ENCODE measurements around the gene CLDN15. TPM values are rescaled to one million over a fixed set of nuclear protein-coding genes. Genes with fewer than 3 reads are reported as not detected.

Gene CLDN15
- total RNA-seq, 4 donors from 2014 or later: 6.7 to 19.8 (median 12.5) TPM

DNA sequence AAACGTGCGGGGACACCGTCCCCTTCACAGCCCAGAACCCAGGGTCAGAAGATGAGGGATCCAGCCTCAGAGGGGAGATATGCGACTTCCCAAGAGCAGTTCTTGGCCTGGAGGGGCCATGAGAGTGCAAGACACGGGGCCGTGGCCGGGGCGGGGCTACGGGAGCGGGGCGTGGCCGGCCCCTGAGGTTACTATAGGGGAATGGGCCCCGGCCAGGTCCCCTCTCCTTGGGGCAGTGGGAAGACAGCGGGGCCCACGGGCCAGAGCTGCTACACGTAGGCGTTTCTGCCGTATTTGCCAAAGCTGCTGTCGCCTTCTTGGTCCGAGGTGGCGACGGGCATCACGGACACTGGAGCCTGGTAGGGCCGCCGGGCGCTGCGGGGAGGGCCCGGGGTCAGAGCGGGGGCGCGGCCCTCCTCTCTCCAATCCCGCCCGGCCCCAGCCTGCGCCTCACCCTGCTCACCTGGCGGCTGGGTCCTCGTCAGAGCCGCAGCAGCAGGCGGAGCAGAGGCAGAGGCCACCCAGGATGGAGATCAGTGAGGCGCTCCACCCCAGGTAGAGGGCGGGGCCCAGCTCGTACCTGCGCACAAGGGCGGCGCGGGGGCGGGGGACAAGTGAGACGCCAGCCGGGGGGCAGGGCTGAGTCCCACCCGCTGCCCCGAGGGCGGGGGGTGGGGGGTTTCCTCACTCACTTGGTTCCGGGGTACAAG lies 5.3 kb downstream of the CLDN15 start:
- Histone ChIP-seq H3K4me3 (peak overlapping the region; percentile 50), H3K4me1 (peaks cover 17% of the 10 kb centered on the region), H3K27me3 (no peaks in the 10 kb centered on the region), H3K9me3 (no peaks in the 10 kb centered on the region), H3K27ac (peak overlapping the region; percentile 48), H3K36me3 (peaks cover 33% of the 10 kb centered on the region)
- DNase-seq (ENCODE audit: low spot score in 2 of 2): no peak
- WGBS: 35% methylated on average over 12 of the region's 52 CpGs
- no peak for TF ChIP-seq POLR2AphosphoS5 (IDR thresholded peaks at IDR 0.05)
- no peak for TF ChIP-seq POLR2A (IDR thresholded peaks at IDR 0.05)
- no peak for TF ChIP-seq EP300 (IDR thresholded peaks at IDR 0.05)
- no peak for TF ChIP-seq CTCF (IDR thresholded peaks at IDR 0.05)

DNA sequence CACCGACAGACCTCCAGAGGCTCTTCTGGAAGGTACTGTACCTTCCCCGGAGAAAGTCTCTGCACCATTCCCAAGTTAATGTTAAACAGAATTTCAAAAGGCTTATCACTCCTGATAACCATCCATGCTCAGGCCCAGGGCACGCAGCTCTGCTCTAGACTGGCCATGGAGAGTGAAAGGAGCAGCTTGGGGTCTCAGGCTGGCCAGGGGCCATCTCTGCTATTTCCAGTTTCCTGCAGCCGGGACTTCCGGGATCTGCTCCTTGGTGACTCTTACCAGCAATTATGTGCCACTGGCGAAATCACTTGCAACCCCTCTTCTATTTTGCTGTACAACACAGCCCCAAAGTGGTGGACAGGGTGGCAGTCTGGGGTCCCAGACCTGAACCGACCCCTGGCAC lies 6.0 kb downstream of the CLDN15 start:
- H3K27me3 ChIP-seq: no peaks in the 10 kb centered on the region
- WGBS: 82% methylated on average over 5 of the region's 7 CpGs
- no peak for TF ChIP-seq POLR2AphosphoS5 (IDR thresholded peaks at IDR 0.05)
- no peak for TF ChIP-seq POLR2A (IDR thresholded peaks at IDR 0.05)
- no peak for TF ChIP-seq CTCF (IDR thresholded peaks at IDR 0.05)
- TF ChIP-seq EP300 (IDR thresholded peaks at IDR 0.05): no peak
- H3K9me3 ChIP-seq: no peaks in the 10 kb centered on the region
- no peak for DNase-seq (ENCODE audit: low spot score in 2 of 2)
- H3K4me3 ChIP-seq: peak overlapping the region; percentile 50
- H3K4me1 ChIP-seq: peaks cover 15% of the 10 kb centered on the region
- H3K36me3 ChIP-seq: peaks cover 31% of the 10 kb centered on the region
- H3K27ac ChIP-seq: no peak overlapping the region

GRCh38 chr7:101226721-101227120 lies 10.9 kb downstream of the CLDN15 start:
- H3K27ac ChIP-seq: no peak overlapping the region
- peaks cover 60% of the 10 kb centered on the region for H3K36me3 ChIP-seq
- H3K9me3 ChIP-seq: no peaks in the 10 kb centered on the region
- TF ChIP-seq POLR2A (IDR thresholded peaks at IDR 0.05) (no peak), CTCF (IDR thresholded peaks at IDR 0.05) (no peak), POLR2AphosphoS5 (IDR thresholded peaks at IDR 0.05) (no peak)
- DNase-seq (ENCODE audit: low spot score in 2 of 2): no peak
- no peaks in the 10 kb centered on the region for H3K27me3 ChIP-seq
- 68% methylated on average over 9 of the region's 9 CpGs for WGBS
- H3K4me1 ChIP-seq: peaks cover 2% of the 10 kb centered on the region
- no peak overlapping the region for H3K4me3 ChIP-seq

- Histone ChIP-seq H3K4me1 (no peaks in the 10 kb centered on the region), H3K36me3 (peaks cover 60% of the 10 kb centered on the region), H3K9me3 (no peaks in the 10 kb centered on the region), H3K4me3 (no peak overlapping the region), H3K27me3 (no peaks in the 10 kb centered on the region), H3K27ac (no peak overlapping the region)
- 98% methylated on average over 6 of the region's 6 CpGs for WGBS
- TF ChIP-seq EP300 (IDR thresholded peaks at IDR 0.05) (no peak), CTCF (IDR thresholded peaks at IDR 0.05) (no peak), POLR2A (IDR thresholded peaks at IDR 0.05) (no peak), POLR2AphosphoS5 (IDR thresholded peaks at IDR 0.05) (no peak)
- DNase-seq (ENCODE audit: low spot score in 2 of 2): no peak
Observed at GRCh38 chr7:101225650-101226049, 12.0 kb downstream of the CLDN15 start.

GRCh38 chr7:101223528-101223927 lies 14.1 kb downstream of the CLDN15 start:
- Histone ChIP-seq H3K36me3 (peaks cover 51% of the 10 kb centered on the region), H3K4me1 (peaks cover 12% of the 10 kb centered on the region), H3K27me3 (no peaks in the 10 kb centered on the region), H3K4me3 (no peak overlapping the region), H3K27ac (no peak overlapping the region), H3K9me3 (no peaks in the 10 kb centered on the region)
- WGBS: 95% methylated on average over 13 of the region's 15 CpGs
- TF ChIP-seq CTCF (IDR thresholded peaks at IDR 0.05) (no peak), POLR2A (IDR thresholded peaks at IDR 0.05) (no peak), EP300 (IDR thresholded peaks at IDR 0.05) (no peak), POLR2AphosphoS5 (IDR thresholded peaks at IDR 0.05) (no peak)
- DNase-seq (ENCODE audit: low spot score in 2 of 2): no peak

Data from suprapubic skin (tissue), 4 donors.